ENCODE data around the gene CNGA1.
"Not testable (repeated sequence)": the region's sequence is repeated elsewhere in the genome, so short reads cannot be mapped to it uniquely, and the experiment has no call there.

DNA sequence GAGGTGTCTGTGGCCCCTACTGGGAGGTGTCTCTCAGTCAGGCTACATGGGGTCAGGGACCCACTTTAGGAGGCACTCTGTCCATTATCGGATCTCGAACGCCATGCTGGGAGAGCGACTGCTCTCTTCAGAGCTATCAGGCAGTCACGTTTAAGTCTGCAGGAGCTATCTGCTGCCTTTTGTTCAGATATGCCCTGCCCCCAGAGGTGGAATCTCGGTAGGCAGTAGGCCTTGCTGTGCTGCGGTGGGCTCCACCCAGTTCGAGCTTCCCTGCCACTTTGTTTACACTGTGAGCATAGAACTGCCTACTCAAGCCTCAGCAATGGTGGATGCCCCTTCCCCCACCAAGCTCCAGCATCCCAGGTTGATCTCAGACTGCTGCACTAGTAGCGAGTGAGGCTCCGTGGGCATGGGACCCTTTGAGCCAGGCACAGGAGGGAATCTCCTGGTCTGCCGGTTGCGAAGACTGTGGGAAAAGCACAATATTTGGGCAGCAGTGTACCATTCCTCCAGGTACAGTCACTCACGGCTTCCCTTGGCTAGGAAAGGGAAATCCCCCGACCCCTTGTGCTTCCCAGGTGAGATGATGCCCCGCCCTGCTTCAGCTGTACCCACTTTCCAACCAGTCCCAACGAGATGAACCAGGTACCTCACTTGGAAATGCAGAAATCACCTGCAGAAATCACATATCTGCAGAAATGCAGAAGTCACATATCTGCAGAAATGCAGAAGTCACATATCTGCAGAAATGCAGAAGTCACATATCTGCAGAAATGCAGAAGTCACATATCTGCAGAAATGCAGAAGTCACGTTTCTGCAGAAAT, 93.8 kb downstream of the CNGA1 start:
- TF ChIP-seq, protein P1, sequence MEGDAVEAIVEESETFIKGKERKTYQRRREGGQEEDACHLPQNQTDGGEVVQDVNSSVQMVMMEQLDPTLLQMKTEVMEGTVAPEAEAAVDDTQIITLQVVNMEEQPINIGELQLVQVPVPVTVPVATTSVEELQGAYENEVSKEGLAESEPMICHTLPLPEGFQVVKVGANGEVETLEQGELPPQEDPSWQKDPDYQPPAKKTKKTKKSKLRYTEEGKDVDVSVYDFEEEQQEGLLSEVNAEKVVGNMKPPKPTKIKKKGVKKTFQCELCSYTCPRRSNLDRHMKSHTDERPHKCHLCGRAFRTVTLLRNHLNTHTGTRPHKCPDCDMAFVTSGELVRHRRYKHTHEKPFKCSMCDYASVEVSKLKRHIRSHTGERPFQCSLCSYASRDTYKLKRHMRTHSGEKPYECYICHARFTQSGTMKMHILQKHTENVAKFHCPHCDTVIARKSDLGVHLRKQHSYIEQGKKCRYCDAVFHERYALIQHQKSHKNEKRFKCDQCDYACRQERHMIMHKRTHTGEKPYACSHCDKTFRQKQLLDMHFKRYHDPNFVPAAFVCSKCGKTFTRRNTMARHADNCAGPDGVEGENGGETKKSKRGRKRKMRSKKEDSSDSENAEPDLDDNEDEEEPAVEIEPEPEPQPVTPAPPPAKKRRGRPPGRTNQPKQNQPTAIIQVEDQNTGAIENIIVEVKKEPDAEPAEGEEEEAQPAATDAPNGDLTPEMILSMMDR (IDR thresholded peaks at IDR 0.05): not testable (repeated sequence)
- TF ChIP-seq POLR2A (IDR thresholded peaks at IDR 0.05): not testable (repeated sequence)

Data from heart left ventricle (tissue), 13 donors.